ENCODE measurements around the gene APLP2. TPM values are rescaled to one million over a fixed set of nuclear protein-coding genes. Genes with fewer than 3 reads are reported as not detected.

The APLP2 gene
- total and polyA plus RNA-seq, 4 donors: 190 to 337 (median 233) TPM

DNA sequence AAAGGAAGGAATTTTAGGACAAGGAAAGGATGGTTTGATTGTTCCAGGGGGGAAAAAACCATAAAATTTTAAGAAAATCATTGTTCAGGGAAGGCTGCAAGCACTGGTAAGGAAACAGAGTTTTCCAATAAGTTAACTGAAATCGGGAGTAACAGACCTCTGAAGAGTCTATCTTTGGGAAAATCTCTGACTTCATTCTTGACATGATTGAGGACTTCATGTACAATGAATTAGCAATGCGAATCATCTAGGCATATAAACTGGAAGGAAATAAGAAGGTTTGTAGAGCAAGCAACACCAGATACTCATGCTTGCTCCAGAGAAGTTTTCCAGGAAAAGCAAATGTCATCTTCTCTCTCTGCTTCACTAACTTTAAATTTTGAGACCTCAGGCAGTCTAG, 18.5 kb downstream of the APLP2 start:
- H3K27ac ChIP-seq (ENCODE audit: low read depth in 1 of 2, low read length in 2 of 2): no peak overlapping the region
- no peaks in the 10 kb centered on the region for H3K9me3 ChIP-seq (ENCODE audit: control insufficient read depth in 4 of 4, low read length in 3 of 4)
- H3K36me3 ChIP-seq (ENCODE audit: control insufficient read depth in 4 of 4, insufficient read depth in 3 of 4, low read depth in 1 of 4, low read length in 3 of 4): no peaks in the 10 kb centered on the region
- 95% methylated on average over 2 of the region's 2 CpGs for WGBS
- H3K4me1 ChIP-seq (ENCODE audit: control insufficient read depth in 4 of 4, insufficient read depth in 4 of 4, low read length in 3 of 4): peaks cover 3 to 21% (median 16%) of the 10 kb centered on the region in 4 donors
- TF ChIP-seq, protein P1, sequence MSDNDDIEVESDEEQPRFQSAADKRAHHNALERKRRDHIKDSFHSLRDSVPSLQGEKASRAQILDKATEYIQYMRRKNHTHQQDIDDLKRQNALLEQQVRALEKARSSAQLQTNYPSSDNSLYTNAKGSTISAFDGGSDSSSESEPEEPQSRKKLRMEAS (IDR thresholded peaks at IDR 0.05): no peak
- TF ChIP-seq HNF4G (IDR thresholded peaks at IDR 0.05): no peak
- no peak for TF ChIP-seq NR2F2 (IDR thresholded peaks at IDR 0.05)
- no peak for TF ChIP-seq JUND (IDR thresholded peaks at IDR 0.05)
- TF ChIP-seq YY1 (IDR thresholded peaks at IDR 0.05): no peak
- TF ChIP-seq, protein P2, sequence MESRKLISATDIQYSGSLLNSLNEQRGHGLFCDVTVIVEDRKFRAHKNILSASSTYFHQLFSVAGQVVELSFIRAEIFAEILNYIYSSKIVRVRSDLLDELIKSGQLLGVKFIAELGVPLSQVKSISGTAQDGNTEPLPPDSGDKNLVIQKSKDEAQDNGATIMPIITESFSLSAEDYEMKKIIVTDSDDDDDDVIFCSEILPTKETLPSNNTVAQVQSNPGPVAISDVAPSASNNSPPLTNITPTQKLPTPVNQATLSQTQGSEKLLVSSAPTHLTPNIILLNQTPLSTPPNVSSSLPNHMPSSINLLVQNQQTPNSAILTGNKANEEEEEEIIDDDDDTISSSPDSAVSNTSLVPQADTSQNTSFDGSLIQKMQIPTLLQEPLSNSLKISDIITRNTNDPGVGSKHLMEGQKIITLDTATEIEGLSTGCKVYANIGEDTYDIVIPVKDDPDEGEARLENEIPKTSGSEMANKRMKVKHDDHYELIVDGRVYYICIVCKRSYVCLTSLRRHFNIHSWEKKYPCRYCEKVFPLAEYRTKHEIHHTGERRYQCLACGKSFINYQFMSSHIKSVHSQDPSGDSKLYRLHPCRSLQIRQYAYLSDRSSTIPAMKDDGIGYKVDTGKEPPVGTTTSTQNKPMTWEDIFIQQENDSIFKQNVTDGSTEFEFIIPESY (IDR thresholded peaks at IDR 0.05): no peak
- TF ChIP-seq RXRA (IDR thresholded peaks at IDR 0.05): no peak
- no peak for TF ChIP-seq RAD21 (IDR thresholded peaks at IDR 0.05)
- no peak for TF ChIP-seq FOXA1 (IDR thresholded peaks at IDR 0.05)
- no peak for TF ChIP-seq TAF1 (conservative IDR thresholded peaks at IDR 0.05)
- TF ChIP-seq, protein P3, sequence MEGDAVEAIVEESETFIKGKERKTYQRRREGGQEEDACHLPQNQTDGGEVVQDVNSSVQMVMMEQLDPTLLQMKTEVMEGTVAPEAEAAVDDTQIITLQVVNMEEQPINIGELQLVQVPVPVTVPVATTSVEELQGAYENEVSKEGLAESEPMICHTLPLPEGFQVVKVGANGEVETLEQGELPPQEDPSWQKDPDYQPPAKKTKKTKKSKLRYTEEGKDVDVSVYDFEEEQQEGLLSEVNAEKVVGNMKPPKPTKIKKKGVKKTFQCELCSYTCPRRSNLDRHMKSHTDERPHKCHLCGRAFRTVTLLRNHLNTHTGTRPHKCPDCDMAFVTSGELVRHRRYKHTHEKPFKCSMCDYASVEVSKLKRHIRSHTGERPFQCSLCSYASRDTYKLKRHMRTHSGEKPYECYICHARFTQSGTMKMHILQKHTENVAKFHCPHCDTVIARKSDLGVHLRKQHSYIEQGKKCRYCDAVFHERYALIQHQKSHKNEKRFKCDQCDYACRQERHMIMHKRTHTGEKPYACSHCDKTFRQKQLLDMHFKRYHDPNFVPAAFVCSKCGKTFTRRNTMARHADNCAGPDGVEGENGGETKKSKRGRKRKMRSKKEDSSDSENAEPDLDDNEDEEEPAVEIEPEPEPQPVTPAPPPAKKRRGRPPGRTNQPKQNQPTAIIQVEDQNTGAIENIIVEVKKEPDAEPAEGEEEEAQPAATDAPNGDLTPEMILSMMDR (IDR thresholded peaks at IDR 0.05; ENCODE audit: low read depth, low read length, missing input control): no peak
- TF ChIP-seq, protein P4, sequence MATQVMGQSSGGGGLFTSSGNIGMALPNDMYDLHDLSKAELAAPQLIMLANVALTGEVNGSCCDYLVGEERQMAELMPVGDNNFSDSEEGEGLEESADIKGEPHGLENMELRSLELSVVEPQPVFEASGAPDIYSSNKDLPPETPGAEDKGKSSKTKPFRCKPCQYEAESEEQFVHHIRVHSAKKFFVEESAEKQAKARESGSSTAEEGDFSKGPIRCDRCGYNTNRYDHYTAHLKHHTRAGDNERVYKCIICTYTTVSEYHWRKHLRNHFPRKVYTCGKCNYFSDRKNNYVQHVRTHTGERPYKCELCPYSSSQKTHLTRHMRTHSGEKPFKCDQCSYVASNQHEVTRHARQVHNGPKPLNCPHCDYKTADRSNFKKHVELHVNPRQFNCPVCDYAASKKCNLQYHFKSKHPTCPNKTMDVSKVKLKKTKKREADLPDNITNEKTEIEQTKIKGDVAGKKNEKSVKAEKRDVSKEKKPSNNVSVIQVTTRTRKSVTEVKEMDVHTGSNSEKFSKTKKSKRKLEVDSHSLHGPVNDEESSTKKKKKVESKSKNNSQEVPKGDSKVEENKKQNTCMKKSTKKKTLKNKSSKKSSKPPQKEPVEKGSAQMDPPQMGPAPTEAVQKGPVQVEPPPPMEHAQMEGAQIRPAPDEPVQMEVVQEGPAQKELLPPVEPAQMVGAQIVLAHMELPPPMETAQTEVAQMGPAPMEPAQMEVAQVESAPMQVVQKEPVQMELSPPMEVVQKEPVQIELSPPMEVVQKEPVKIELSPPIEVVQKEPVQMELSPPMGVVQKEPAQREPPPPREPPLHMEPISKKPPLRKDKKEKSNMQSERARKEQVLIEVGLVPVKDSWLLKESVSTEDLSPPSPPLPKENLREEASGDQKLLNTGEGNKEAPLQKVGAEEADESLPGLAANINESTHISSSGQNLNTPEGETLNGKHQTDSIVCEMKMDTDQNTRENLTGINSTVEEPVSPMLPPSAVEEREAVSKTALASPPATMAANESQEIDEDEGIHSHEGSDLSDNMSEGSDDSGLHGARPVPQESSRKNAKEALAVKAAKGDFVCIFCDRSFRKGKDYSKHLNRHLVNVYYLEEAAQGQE (IDR thresholded peaks at IDR 0.05): no peak
- TF ChIP-seq, protein P5, sequence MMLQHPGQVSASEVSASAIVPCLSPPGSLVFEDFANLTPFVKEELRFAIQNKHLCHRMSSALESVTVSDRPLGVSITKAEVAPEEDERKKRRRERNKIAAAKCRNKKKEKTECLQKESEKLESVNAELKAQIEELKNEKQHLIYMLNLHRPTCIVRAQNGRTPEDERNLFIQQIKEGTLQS (IDR thresholded peaks at IDR 0.05): no peak
- no peak for TF ChIP-seq FOXA2 (IDR thresholded peaks at IDR 0.05)
- no peak for TF ChIP-seq GABPA (IDR thresholded peaks at IDR 0.05 in 1 of 2, conservative IDR thresholded peaks at IDR 0.05 in 1 of 2)
- no peak for TF ChIP-seq HNF4A (conservative IDR thresholded peaks at IDR 0.05)
- TF ChIP-seq EGR1 (IDR thresholded peaks at IDR 0.05; ENCODE audit: low read depth in 2 of 2): no peak
- no peak for TF ChIP-seq SP1 (IDR thresholded peaks at IDR 0.05)
- H3K9ac ChIP-seq (ENCODE audit: low read depth in 1 of 2, low read length in 2 of 2): no peak overlapping the region
- no peaks in the 10 kb centered on the region for H3K27me3 ChIP-seq (ENCODE audit: control insufficient read depth in 4 of 4, insufficient read depth in 4 of 4, low read length in 3 of 4)
- DNase-seq (ENCODE audit: low spot score): no peak
- H3K4me3 ChIP-seq (ENCODE audit: low read depth in 1 of 3, low read length in 3 of 3): no peak overlapping the region
